Gastrocnemius medialis (tissue), 4 donors: ENCODE measurements around the gene KIF18B.

ENCODE experiments used
- CTCF ChIP-seq, 5 experiments: fragments of 450-650 bp in 3 of 5; fragments of 200-600 bp in 2 of 5; sonication (generic) in 2 of 5; IDR thresholded peaks in 4 of 5; conservative IDR thresholded peaks in 1 of 5; 1 replicate in 4 of 5; 2 replicates in 1 of 5; pipeline ENCODE4 v1.5.1; 2016 to 2019; ENCODE audit warnings: antibody characterized with exemption in 5 of 5, mild to moderate bottlenecking in 3 of 5, moderate library complexity in 3 of 5
- POLR2A ChIP-seq, 2 donors: fragments of 450-650 bp; IDR thresholded peaks; one replicate each; pipeline ENCODE4 v1.6.1; 2017; ENCODE audit warnings: antibody characterized with exemption in 2 of 2, mild to moderate bottlenecking in 2 of 2, moderate library complexity in 2 of 2

GRCh38 chr17:44910231-44911106 is 37.1 kb downstream of the KIF18B start:
- TF ChIP-seq CTCF (IDR thresholded peaks at IDR 0.05 in 4 of 5, conservative IDR thresholded peaks at IDR 0.05 in 1 of 5) (no peak), POLR2A (IDR thresholded peaks at IDR 0.05) (no peak)
